ENCODE data around the gene UROC1.

Gene UROC1

GRCh38 chr3:126440709-126440995, 76.9 kb downstream of the UROC1 start:
- DNase-seq (ENCODE audit: low read depth in 2 of 2) = no peak

- DNase-seq (ENCODE audit: low read depth in 2 of 2) = no peak
These were observed 77.4 kb downstream of the UROC1 start for GRCh38 chr3:126439968-126440708.

GRCh38 chr3:126439346-126439967, 78.1 kb downstream of the UROC1 start:
- DNase-seq (ENCODE audit: low read depth in 2 of 2) = no peak

GRCh38 chr3:126438746-126439145, 78.8 kb downstream of the UROC1 start:
- no peak for DNase-seq (ENCODE audit: low read depth in 2 of 2)

- no peak for DNase-seq (ENCODE audit: low read depth in 2 of 2)
These were observed 79.4 kb downstream of the UROC1 start for GRCh38 chr3:126438186-126438585.

GRCh38 chr3:126436826-126437717, 80.5 kb downstream of the UROC1 start:
- no peak for DNase-seq (ENCODE audit: low read depth in 2 of 2)

- no peak for DNase-seq (ENCODE audit: low read depth in 2 of 2)
These were observed 81.9 kb downstream of the UROC1 start for GRCh38 chr3:126435456-126436315.

GRCh38 chr3:126434931-126435411, 82.6 kb downstream of the UROC1 start:
- DNase-seq (ENCODE audit: low read depth in 2 of 2) = no peak

GRCh38 chr3:126434264-126434590, 83.3 kb downstream of the UROC1 start:
- DNase-seq (ENCODE audit: low read depth in 2 of 2) = no peak

GRCh38 chr3:126433496-126434263, 83.9 kb downstream of the UROC1 start:
- DNase-seq (ENCODE audit: low read depth in 2 of 2) = no peak

- no peak for DNase-seq (ENCODE audit: low read depth in 2 of 2)
These were observed 84.5 kb downstream of the UROC1 start for GRCh38 chr3:126433105-126433430.

GRCh38 chr3:126432361-126433104, 85.0 kb downstream of the UROC1 start:
- DNase-seq (ENCODE audit: low read depth in 2 of 2) = no peak
